Hematopoietic multipotent progenitor cell treated with erythropoietin and hydrocortisone succinate and interleukin-3 and kit ligand, for 17 days (in vitro differentiated cells): Measurements from ENCODE around the gene RAD51C.
"Not testable (repeated sequence)": the region's sequence is repeated elsewhere in the genome, so short reads cannot be mapped to it uniquely, and the experiment has no call there.

Experiments
- DNase-seq: peaks from one replicate; pipeline ENCODE4 v3.0.0-alpha.2; 2015; ENCODE audit warnings: low spot score

RAD51C gene

GRCh38 chr17:58741121-58741625 is 48.8 kb downstream of the RAD51C start:
- DNase-seq: no peak

- no peak for DNase-seq
Observed at GRCh38 chr17:58747674-58748073, 55.3 kb downstream of the RAD51C start.

GRCh38 chr17:58749627-58750026 is 57.2 kb downstream of the RAD51C start:
- not testable (repeated sequence) for DNase-seq

GRCh38 chr17:58753026-58753425 is 60.6 kb downstream of the RAD51C start:
- no peak for DNase-seq

- DNase-seq: no peak
Observed at GRCh38 chr17:58755269-58755576, 62.8 kb downstream of the RAD51C start.

- no peak for DNase-seq
Observed at GRCh38 chr17:58755577-58756245, 63.3 kb downstream of the RAD51C start, which contains the start of gene PPM1E. TSS of gene PPM1E (plus strand) at chr17:58755854.

GRCh38 chr17:58756246-58757161 is 64.1 kb downstream of the RAD51C start:
- no peak for DNase-seq

GRCh38 chr17:58757162-58757613 is 64.8 kb downstream of the RAD51C start:
- no peak for DNase-seq

GRCh38 chr17:58758890-58759289 is 66.5 kb downstream of the RAD51C start:
- DNase-seq: no peak

GRCh38 chr17:58759522-58759921 is 67.1 kb downstream of the RAD51C start:
- no peak for DNase-seq

GRCh38 chr17:58760248-58760647 is 67.8 kb downstream of the RAD51C start:
- DNase-seq: no peak

GRCh38 chr17:58763263-58763662 is 70.9 kb downstream of the RAD51C start:
- DNase-seq: no peak

- DNase-seq: no peak
Observed at GRCh38 chr17:58764373-58764772, 72.0 kb downstream of the RAD51C start.

GRCh38 chr17:58778482-58778881 is 86.1 kb downstream of the RAD51C start:
- DNase-seq: not testable (repeated sequence)

- DNase-seq: no peak
Observed at GRCh38 chr17:58779446-58779845, 87.0 kb downstream of the RAD51C start.

GRCh38 chr17:58783380-58783779 is 91.0 kb downstream of the RAD51C start:
- DNase-seq: no peak

- no peak for DNase-seq
Observed at GRCh38 chr17:58785097-58785496, 92.7 kb downstream of the RAD51C start.
